ENCODE measurements around the gene LY6G6F. TPM values are rescaled to one million over a fixed set of nuclear protein-coding genes. Genes with fewer than 3 reads are reported as not detected.

LY6G6F gene
- total and polyA plus RNA-seq, 2 of the 13 experiments (the other 11 are each of a cell fraction or from before 2014, with no cell fraction given) = not detected

- TF ChIP-seq ZNF530 (CRISPR knock-in tag; IDR thresholded peaks at IDR 0.05; ENCODE audit: low read depth) = peak; percentile 20; the same call in 1 of the 2 replicates
- TF ChIP-seq, protein P1, sequence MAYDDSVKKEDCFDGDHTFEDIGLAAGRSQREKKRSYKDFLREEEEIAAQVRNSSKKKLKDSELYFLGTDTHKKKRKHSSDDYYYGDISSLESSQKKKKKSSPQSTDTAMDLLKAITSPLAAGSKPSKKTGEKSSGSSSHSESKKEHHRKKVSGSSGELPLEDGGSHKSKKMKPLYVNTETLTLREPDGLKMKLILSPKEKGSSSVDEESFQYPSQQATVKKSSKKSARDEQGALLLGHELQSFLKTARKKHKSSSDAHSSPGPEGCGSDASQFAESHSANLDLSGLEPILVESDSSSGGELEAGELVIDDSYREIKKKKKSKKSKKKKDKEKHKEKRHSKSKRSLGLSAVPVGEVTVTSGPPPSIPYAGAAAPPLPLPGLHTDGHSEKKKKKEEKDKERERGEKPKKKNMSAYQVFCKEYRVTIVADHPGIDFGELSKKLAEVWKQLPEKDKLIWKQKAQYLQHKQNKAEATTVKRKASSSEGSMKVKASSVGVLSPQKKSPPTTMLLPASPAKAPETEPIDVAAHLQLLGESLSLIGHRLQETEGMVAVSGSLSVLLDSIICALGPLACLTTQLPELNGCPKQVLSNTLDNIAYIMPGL (CRISPR knock-in tag; IDR thresholded peaks at IDR 0.05; ENCODE audit: borderline replicate concordance in 1 of 2, low read depth in 1 of 2) = 0 out of 4 replicates have a peak, but pooled peaks of 1 of the 2 experiments have one; percentile 12
- TF ChIP-seq, protein P2, sequence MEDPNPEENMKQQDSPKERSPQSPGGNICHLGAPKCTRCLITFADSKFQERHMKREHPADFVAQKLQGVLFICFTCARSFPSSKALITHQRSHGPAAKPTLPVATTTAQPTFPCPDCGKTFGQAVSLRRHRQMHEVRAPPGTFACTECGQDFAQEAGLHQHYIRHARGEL (CRISPR knock-in tag; IDR thresholded peaks at IDR 0.05) = peak; percentile 26; the same call in 1 of the 2 replicates
- TF ChIP-seq, protein P3, sequence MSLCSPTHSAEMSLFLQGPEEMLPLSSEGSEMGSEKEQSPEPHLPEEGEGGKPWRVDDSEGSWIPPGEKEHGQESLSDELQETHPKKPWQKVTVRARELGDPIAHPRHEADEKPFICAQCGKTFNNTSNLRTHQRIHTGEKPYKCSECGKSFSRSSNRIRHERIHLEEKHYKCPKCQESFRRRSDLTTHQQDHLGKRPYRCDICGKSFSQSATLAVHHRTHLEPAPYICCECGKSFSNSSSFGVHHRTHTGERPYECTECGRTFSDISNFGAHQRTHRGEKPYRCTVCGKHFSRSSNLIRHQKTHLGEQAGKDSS (CRISPR knock-in tag; IDR thresholded peaks at IDR 0.05; ENCODE audit: borderline replicate concordance, low read depth) = 0 out of 2 replicates have a peak, but pooled peaks have one; percentile 2
- TF ChIP-seq ZNF431 (CRISPR knock-in tag; IDR thresholded peaks at IDR 0.05; ENCODE audit: borderline replicate concordance, low read depth) = 0 out of 2 replicates have a peak, but pooled peaks have one; percentile 3
- peak; percentile 15; the same call in 1 of the 2 replicates for TF ChIP-seq TBX2 (CRISPR knock-in tag; IDR thresholded peaks at IDR 0.05; ENCODE audit: borderline replicate concordance)
- TF ChIP-seq NONO (IDR thresholded peaks at IDR 0.05) = no peak
- 0 out of 2 replicates have a peak, but pooled peaks have one; percentile 4 for TF ChIP-seq NONO (CRISPR knock-in tag; conservative IDR thresholded peaks at IDR 0.05)
- no peak for TF ChIP-seq ZNF720 (CRISPR knock-in tag; IDR thresholded peaks at IDR 0.05)
- 0 out of 2 replicates have a peak, but pooled peaks have one; percentile 62 for TF ChIP-seq ZNF558 (CRISPR knock-in tag; IDR thresholded peaks at IDR 0.05; ENCODE audit: borderline replicate concordance)
- peak; percentile 54; the same call in 1 of the 2 replicates for TF ChIP-seq SSRP1 (CRISPR knock-in tag; IDR thresholded peaks at IDR 0.05)
- TF ChIP-seq ZFP90 (CRISPR knock-in tag; IDR thresholded peaks at IDR 0.05; ENCODE audit: borderline replicate concordance) = 0 out of 2 replicates have a peak, but pooled peaks have one; percentile 10
- TF ChIP-seq ZNF780A (CRISPR knock-in tag; IDR thresholded peaks at IDR 0.05) = 0 out of 2 replicates have a peak, but pooled peaks have one; percentile 13
- no peak for TF ChIP-seq TCF12 (IDR thresholded peaks at IDR 0.05)
- TF ChIP-seq TCF12 (CRISPR knock-in tag; IDR thresholded peaks at IDR 0.05) = 0 out of 2 replicates have a peak, but pooled peaks have one; percentile 1
- TF ChIP-seq NBN (conservative IDR thresholded peaks at IDR 0.05) = no peak
- TF ChIP-seq ZNF34 (CRISPR knock-in tag; IDR thresholded peaks at IDR 0.05; ENCODE audit: borderline replicate concordance) = peak; percentile 57; the same call in 1 of the 2 replicates
- TF ChIP-seq ZNF326 (CRISPR knock-in tag; IDR thresholded peaks at IDR 0.05; ENCODE audit: borderline replicate concordance) = 0 out of 2 replicates have a peak, but pooled peaks have one; percentile 37
- TF ChIP-seq THAP8 (CRISPR knock-in tag; IDR thresholded peaks at IDR 0.05; ENCODE audit: borderline replicate concordance) = no peak
- no peak for TF ChIP-seq MXI1 (IDR thresholded peaks at IDR 0.05; ENCODE audit: borderline replicate concordance, low read depth, low read length)
- TF ChIP-seq, protein P4, sequence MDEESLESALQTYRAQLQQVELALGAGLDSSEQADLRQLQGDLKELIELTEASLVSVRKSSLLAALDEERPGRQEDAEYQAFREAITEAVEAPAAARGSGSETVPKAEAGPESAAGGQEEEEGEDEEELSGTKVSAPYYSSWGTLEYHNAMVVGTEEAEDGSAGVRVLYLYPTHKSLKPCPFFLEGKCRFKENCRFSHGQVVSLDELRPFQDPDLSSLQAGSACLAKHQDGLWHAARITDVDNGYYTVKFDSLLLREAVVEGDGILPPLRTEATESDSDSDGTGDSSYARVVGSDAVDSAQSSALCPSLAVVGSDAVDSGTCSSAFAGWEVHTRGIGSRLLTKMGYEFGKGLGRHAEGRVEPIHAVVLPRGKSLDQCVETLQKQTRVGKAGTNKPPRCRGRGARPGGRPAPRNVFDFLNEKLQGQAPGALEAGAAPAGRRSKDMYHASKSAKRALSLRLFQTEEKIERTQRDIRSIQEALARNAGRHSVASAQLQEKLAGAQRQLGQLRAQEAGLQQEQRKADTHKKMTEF (CRISPR knock-in tag; IDR thresholded peaks at IDR 0.05) = no peak
- peak; percentile 28; the same call in 1 of the 2 replicates for TF ChIP-seq ETV5 (CRISPR knock-in tag; IDR thresholded peaks at IDR 0.05; ENCODE audit: borderline replicate concordance)
- no peak for TF ChIP-seq FOSL2 (CRISPR knock-in tag; IDR thresholded peaks at IDR 0.05)
- no peak for TF ChIP-seq ZMYM2 (CRISPR knock-in tag; IDR thresholded peaks at IDR 0.05)
Observed at GRCh38 chr6:31659649-31660380, 46.9 kb upstream of the LY6G6F start (continued).
